Measurements from ENCODE around the gene ATP2B2. TPM values are rescaled to one million over a fixed set of nuclear protein-coding genes. Genes with fewer than 3 reads are reported as not detected.

ATP2B2 gene
- polyA plus RNA-seq, 2 of the 4 experiments (the other 2 are of a cell fraction) = 0.03 to 0.04 TPM

- TF ChIP-seq FOSL2 (IDR thresholded peaks at IDR 0.05) = no peak
- no peak for TF ChIP-seq FOSL2 (CRISPR knock-in tag; IDR thresholded peaks at IDR 0.05)
- no peak for TF ChIP-seq JUN (IDR thresholded peaks at IDR 0.05)
- TF ChIP-seq HOXB13 (CRISPR knock-in tag; IDR thresholded peaks at IDR 0.05; ENCODE audit: low read depth) = no peak
- no peak for TF ChIP-seq HMGXB4 (CRISPR knock-in tag; IDR thresholded peaks at IDR 0.05; ENCODE audit: borderline replicate concordance)
These were observed 195.7 kb downstream of the ATP2B2 start (continued) for GRCh38 chr3:10309736-10310135.

GRCh38 chr3:10308678-10309077 lies 196.7 kb downstream of the ATP2B2 start:
- ChIA-PET CTCF (interaction anchor here (1.7 kb wide), 1 partner anchor 18 kb away, joined by 3 read pairs; no protein-coding TSS in a partner anchor), POLR2A (interaction anchor here (1.1 kb wide), 1 partner anchor 12 kb away, joined by 3 read pairs; the partner anchor contains the start of gene SEC13)
- Histone ChIP-seq H3K27ac (no peak overlapping the region), H3K4me1 (peaks cover 4% of the 10 kb centered on the region; the same call in 1 of the 3 replicates), H3K4me3 (no peak overlapping the region), H3K9me3 (no peaks in the 10 kb centered on the region), H3K4me2 (no peak overlapping the region)
- FAIRE-seq (no peak), ATAC-seq (no peak), DNase-seq (ENCODE audit: low read depth in 1 of 2, low spot score in 1 of 2) (no peak)
- 92% methylated on average over 7 of the region's 7 CpGs for WGBS (ENCODE audit: missing lambda C conversion rate)
- TF ChIP-seq CHD4 (IDR thresholded peaks at IDR 0.05; ENCODE audit: borderline replicate concordance) = no peak
- no peak for TF ChIP-seq TP53 (CRISPR knock-in tag; IDR thresholded peaks at IDR 0.05)
- TF ChIP-seq ESRRA (IDR thresholded peaks at IDR 0.05; ENCODE audit: borderline replicate concordance, low read length) = no peak

- no peak for TF ChIP-seq ZFP36 (IDR thresholded peaks at IDR 0.05; ENCODE audit: borderline replicate concordance, partially characterized antibody)
- TF ChIP-seq KDM5A (IDR thresholded peaks at IDR 0.05) = no peak
- no peak for TF ChIP-seq EP300 (IDR thresholded peaks at IDR 0.05)
- TF ChIP-seq ELK1 (IDR thresholded peaks at IDR 0.05; ENCODE audit: low read depth, low read length) = no peak
- TF ChIP-seq CEBPB (IDR thresholded peaks at IDR 0.05) = no peak
- TF ChIP-seq HES2 (IDR thresholded peaks at IDR 0.05) = no peak
- TF ChIP-seq NR3C1 (IDR thresholded peaks at IDR 0.05) = no peak
- TF ChIP-seq CBX2 (IDR thresholded peaks at IDR 0.05; ENCODE audit: borderline replicate concordance, low read depth) = no peak
- TF ChIP-seq HMGXB4 (CRISPR knock-in tag; IDR thresholded peaks at IDR 0.05; ENCODE audit: borderline replicate concordance) = no peak
- no peak for TF ChIP-seq REST (IDR thresholded peaks at IDR 0.05)
- TF ChIP-seq PHF8 (IDR thresholded peaks at IDR 0.05; ENCODE audit: borderline replicate concordance, low read depth) = no peak
- TF ChIP-seq RNF2 (IDR thresholded peaks at IDR 0.05; ENCODE audit: borderline replicate concordance, low read depth) = no peak
- TF ChIP-seq JUN (IDR thresholded peaks at IDR 0.05) = no peak
- no peak for TF ChIP-seq SMC3 (IDR thresholded peaks at IDR 0.05)
- TF ChIP-seq MYC (IDR thresholded peaks at IDR 0.05; ENCODE audit: borderline replicate concordance, low read length) = no peak
- TF ChIP-seq POLR2A (IDR thresholded peaks at IDR 0.05; ENCODE audit: low read length) = no peak
- no peak for TF ChIP-seq CBX8 (IDR thresholded peaks at IDR 0.05)
- no peak for TF ChIP-seq PBX3 (IDR thresholded peaks at IDR 0.05)
- TF ChIP-seq RAD21 (conservative IDR thresholded peaks at IDR 0.05 in 1 of 2, IDR thresholded peaks at IDR 0.05 in 1 of 2) = no peak
- FAIRE-seq (no peak), ATAC-seq (no peak), DNase-seq (ENCODE audit: low read depth in 1 of 2, low spot score in 1 of 2) (no peak)
- no peak overlapping the region for H3K4me3 ChIP-seq
- 100% methylated on average over 3 of the region's 3 CpGs for WGBS (ENCODE audit: missing lambda C conversion rate)
- H3K27ac ChIP-seq = no peak overlapping the region
- ChIA-PET POLR2A (no interaction called here), CTCF (interaction anchor here (0.9 to 4.7 kb wide), 3 partner anchors 19 to 43 kb away, joined by 3 to 25 read pairs (median 7); no protein-coding TSS in a partner anchor)
- H3K9me3 ChIP-seq = no peaks in the 10 kb centered on the region
- no peak overlapping the region for H3K4me2 ChIP-seq
- H3K4me1 ChIP-seq = peaks cover 4% of the 10 kb centered on the region; the same call in 1 of the 3 replicates
These were observed 199.2 kb downstream of the ATP2B2 start for GRCh38 chr3:10306156-10306555.
